GM18951 (cell line): ENCODE measurements around the gene ATP6V0B.

Experiments used
- POLR2A ChIP-seq: IDR thresholded peaks from 4 replicates; pipeline ENCODE4 v1.6.1; 2011; ENCODE audit warnings: mild to moderate bottlenecking; ENCODE audit not compliant: insufficient read length, insufficient read depth; ENCODE audit errors: extremely low read depth
- in situ Hi-C: fragments of 300-500 bp; cut with MboI; formaldehyde crosslinking; loops from one replicate; pipeline ENCODE4 v1.12.0; 2022; ENCODE audit warnings: low sequenced_read_pairs, mixed read lengths, inconsistent platforms; ENCODE audit not compliant: unreplicated experiment

Gene ATP6V0B

DNA sequence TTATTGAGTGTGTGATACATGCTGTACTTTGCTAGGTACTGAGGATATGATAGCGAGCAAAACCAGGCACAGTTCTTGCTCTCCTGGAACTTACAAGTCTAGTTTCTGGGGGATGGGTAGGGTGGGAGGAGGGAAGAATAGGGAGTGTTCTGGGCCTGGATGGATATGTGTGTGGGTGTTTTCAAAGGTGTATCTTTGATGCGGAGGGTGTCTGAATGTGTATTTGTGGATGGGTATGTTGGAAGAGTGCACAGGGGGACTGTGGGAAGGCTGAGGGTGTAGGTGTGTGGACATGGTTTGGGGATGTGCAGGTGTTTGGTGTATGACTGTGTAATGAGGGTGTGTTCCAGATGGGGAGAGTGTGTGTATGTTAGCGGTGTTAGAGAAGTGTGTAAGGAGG is 9.4 kb upstream of the ATP6V0B start:
- in situ Hi-C loops: no loop called here

DNA sequence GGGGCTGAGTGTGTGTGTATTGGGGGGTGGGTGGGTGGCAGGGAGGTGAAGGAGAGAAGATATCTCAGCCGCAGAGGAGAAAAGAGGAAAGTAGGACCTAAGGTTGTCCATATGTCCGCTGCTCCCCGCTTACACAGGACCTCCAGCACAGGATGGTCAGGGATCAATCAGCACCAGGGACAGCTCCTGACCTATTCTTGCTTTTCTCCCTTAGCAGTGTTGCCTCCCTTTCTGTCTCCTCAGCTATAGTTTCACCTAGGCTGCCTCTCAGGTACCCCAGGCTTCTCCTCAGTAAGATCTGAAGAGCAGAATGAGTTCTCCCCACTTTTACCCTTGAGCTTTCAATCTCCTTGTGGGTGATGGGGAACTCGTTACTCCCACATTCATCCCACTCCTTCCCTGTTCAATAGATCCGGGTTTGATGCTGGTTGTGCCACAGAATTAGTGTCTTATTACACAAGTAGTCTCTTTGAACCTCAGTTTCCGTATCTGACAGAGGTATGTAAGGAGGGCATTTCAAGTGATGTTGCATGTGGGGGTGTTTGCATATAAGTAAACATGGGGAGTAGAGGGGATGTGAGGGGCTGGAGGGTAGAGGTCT is 6.3 kb upstream of the ATP6V0B start:
- in situ Hi-C loops: no loop called here
- TF ChIP-seq POLR2A: no peak

More for the DNA sequence above, 9.4 kb upstream of the ATP6V0B start:
- no peak for TF ChIP-seq POLR2A

DNA sequence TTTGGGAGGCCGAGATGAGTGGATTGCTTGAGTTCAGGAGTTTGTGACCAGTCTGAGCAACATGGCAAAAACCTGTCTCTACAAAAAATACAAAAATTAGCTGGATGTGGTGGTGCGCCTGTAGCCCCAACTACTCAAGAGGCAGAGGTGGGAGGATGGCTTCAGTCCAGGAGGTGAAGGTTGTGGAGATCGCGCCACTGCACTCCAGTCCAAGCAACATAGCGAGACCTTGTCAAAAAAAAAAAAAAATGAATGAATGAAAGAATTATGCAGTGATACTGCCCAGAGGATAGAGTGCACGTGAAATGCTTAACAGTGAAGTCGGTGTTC is 5.4 kb upstream of the ATP6V0B start:
- no peak for TF ChIP-seq POLR2A
- in situ Hi-C loops: no loop called here

DNA sequence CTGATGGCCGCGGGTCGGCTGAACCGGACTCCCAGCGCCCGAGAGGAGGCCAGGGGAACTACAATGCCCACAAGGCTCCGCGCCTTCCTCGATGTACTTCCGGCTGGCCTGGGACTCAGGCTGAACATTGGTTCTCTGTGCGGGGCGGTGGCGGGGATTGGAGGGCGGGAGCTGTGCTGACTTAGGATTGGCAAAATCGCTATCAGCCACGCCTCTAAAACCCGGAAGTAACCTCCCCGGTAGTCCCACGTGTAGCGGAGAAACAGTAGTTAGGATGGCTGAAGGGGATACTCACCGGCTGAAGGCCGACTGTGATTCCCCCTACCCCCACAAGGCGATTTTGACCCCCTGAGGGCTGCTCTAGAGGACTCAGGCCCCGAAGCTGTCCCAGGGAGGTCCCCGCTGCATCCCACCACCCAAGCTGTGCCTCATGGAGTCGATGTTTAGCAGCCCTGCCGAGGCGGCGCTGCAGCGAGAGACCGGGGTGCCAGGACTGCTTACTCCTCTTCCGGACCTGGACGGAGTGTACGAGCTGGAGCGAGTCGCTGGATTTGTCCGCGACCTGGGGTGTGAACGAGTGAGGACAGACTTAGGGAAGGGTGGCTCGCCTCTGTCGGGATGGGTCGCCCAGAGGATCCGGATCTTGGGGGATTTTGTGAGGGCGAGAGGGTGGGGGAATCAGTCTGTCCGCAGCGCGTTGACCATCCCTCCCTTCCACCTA is 4.9 kb upstream of the ATP6V0B start, which contains the start of gene DPH2:
Gene DPH2, plus strand, starts transcription at position 265 of the 721 bp plus-strand sequence. Its CDS starts 166 bp downstream, at position 431.
- peak; percentile 62 for TF ChIP-seq POLR2A
- in situ Hi-C loops: no loop called here

DNA sequence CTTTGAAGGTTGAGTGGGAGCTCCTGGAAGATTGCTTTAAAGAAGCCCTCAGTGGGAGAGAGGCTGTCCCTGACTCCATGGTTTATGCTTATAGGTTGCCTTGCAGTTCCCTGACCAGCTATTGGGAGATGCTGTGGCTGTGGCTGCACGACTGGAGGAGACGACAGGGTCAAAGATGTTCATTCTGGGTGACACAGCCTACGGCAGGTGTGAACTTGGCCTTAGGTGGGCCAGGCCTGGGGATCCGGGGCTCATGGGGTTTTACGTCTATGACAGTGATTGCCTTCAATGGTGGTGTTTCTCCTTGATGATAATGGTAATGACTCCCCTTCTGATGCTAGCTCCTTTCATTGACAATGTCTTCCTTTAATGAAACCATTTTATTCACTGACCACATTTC is 4.3 kb upstream of the ATP6V0B start:
- TF ChIP-seq POLR2A: no peak
- in situ Hi-C loops: no loop called here

DNA sequence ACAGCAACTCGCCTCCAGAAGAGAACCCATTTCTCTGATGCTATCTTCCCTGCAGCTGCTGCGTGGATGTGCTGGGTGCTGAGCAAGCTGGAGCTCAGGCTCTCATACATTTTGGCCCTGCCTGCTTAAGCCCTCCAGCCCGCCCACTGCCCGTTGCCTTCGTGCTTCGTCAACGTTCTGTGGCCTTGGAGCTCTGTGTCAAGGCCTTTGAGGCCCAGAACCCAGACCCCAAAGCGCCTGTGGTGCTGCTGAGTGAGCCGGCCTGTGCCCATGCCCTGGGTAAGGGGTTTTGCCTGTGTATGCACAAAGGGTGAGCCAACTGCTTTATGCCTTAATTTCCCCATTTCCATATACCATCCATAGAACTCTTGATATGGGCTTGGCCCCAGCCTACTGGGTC is 3.8 kb upstream of the ATP6V0B start:
- TF ChIP-seq POLR2A: no peak
- in situ Hi-C loops: no loop called here

DNA sequence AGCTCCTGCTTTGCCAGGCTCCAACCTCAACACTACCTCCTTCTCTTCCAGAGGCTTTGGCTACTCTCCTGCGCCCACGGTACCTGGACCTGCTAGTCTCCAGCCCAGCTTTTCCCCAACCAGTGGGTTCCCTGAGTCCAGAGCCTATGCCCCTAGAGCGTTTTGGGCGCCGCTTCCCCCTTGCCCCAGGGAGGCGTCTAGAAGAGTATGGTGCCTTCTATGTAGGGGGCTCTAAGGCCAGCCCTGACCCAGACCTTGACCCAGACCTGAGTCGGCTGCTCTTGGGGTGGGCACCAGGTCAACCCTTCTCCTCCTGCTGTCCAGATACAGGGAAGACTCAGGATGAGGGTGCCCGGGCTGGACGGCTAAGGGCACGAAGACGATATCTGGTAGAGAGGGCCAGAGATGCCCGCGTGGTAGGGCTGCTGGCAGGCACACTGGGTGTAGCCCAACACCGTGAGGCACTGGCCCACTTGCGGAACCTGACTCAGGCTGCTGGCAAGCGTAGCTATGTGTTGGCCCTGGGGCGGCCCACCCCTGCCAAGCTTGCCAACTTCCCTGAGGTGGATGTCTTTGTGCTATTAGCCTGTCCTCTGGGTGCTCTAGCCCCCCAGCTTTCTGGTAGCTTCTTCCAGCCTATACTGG is 3.3 kb upstream of the ATP6V0B start:
- in situ Hi-C loops: no loop called here
- TF ChIP-seq POLR2A: no peak

DNA sequence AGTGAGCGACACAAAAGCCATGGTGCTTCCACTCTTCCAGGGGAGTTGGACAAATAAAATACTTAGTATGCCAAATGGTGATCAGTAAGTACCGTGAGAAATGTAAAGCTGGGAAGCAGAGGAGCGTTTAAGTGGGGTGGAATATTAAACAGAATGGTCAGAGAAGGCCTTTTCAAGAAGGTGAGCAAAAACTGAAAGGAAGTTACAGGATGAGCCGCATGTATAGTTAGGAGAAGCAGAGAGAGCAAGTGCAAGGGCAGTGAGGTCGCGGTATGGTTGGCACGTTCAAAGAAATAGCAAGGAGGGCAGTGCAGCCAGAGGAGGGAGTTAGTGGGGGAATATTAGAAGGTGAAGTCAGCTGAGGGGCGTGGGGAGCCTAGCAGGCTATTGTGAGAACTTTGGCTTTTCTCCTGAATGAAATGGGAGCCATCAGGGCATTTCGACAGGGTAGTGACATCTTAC is 748 bp upstream of the ATP6V0B start:
- TF ChIP-seq POLR2A: no peak
- in situ Hi-C loops: no loop called here

DNA sequence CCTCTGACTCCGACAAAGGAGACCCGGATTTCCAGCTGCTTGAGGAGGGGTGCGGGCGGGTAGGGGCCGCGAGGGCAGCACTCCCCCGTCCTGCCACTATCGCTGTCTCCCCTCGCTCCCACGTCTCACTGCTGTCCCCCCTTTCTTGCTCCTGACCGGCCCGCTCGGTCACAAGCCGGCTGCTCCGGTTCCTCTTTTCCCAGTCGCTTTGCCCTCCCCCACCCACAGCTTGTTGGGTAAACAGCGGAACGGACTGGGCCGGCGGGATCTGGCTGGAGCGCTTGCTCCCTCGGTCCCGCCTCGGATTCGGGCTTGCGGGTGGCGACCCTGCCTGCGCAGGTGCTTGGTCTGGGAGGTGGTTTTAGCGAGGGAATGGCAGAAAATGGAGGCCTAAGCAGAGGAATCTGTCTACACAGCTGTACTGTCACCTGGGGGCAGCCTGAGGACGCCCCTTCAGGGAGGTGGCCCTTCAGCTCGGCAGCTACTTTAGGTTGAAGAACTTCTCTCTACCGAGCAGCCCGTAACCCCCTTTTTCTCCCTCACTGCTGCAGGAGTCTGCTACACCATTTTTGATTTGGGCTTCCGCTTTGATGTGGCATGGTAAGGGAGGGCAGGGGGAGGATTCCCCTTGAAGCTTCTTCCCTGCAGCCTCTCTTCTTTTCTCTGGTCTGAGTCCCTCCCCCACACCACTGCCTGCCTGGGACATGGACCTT is 645 bp downstream of the ATP6V0B start:
- in situ Hi-C loops: no loop called here
- no peak for TF ChIP-seq POLR2A

DNA sequence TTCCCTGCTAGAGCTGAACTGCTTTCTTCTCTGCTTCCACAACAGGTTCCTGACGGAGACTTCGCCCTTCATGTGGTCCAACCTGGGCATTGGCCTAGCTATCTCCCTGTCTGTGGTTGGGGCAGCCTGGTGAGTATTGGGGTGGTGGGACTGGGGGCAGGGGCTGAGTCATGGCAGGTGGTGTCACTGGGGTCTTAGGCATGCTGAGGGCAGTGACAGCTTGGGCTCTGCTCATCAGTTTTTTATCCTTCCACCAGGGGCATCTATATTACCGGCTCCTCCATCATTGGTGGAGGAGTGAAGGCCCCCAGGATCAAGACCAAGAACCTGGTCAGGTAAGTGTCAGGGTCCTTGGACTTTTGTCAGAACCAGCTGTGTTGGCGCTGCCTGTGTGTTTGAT is 1.3 kb downstream of the ATP6V0B start:
- TF ChIP-seq POLR2A: no peak
- in situ Hi-C loops: no loop called here

DNA sequence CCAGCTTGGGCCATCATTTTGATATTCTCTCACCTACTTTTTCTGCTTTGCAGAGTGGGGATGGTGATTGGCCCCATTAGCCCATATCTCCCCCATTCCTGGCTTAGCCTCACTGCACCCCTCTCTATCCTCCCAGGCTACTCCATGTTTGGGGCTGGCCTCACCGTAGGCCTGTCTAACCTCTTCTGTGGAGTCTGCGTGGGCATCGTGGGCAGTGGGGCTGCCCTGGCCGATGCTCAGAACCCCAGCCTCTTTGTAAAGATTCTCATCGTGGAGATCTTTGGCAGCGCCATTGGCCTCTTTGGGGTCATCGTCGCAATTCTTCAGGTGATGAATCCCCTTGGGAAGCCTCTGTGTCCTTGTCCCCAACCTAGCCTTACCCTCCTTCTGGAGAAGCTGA is 2.1 kb downstream of the ATP6V0B start:
- in situ Hi-C loops: no loop called here

DNA sequence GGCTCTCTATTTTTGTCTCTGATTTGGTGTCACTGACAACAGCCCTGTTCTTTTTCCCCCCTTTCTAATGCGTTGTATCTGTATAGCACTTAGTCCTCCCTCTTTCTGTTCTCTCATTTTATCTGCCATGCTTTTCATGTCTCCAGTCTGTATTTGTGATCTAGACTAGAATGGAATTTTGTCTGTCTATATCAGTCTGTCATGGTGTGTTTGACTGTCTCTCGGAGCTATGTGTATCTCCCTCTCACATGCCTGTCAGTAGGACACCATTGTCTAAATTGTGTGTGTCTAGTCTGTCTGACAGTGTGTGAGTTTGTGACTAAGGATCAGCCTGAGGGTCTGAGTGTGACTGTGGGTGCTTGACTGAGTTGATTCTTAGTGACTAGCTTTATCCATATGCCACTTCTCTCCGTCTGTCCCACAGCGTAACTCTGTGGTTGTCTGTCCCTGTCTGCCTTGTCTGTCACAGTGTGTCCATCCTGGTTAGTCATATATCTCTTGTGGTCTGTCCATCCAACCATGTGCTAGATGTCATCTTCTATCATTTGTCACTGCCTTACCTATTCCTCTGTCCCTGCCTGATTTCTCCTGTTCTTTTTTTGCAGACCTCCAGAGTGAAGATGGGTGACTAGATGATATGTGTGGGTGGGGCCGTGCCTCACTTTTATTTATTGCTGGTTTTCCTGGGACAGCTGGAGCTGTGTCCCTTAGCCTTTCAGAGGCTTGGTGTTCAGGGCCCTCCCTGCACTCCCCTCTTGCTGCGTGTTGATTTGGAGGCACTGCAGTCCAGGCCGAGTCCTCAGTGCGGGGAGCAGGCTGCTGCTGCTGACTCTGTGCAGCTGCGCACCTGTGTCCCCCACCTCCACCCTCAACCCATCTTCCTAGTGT is 2.9 kb downstream of the ATP6V0B start:
- in situ Hi-C loops: no loop called here

More for the DNA sequence above, 2.1 kb downstream of the ATP6V0B start:
- no peak for TF ChIP-seq POLR2A

DNA sequence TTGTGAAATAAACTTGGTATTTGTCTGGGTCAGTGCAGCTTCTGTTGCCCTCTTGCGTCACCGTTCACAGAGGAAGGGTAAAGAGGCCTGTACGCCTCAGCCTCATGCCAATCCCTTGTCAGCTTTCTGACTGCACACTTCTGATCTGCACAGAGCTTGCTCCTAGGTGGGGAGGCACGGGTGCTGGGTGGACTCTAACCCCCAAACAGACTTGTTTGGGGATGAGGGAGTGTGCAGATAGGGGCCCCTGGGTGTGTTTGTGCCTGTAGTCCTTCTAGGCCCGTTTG is 3.4 kb downstream of the ATP6V0B start:
- in situ Hi-C loops: no loop called here
- no peak for TF ChIP-seq POLR2A

More for the DNA sequence above, 2.9 kb downstream of the ATP6V0B start:
- TF ChIP-seq POLR2A: no peak
